HCT116 (cell line): ENCODE measurements around the gene RAB26. TPM values are rescaled to one million over a fixed set of nuclear protein-coding genes. Genes with fewer than 3 reads are reported as not detected.
A peak's percentile ranks its signal among the peaks of the same experiment; 100 is the strongest.

Source experiments
- ATAC-seq: fragments of 200-7000 bp; cut with Tn5 transposase; 2 replicates; pipeline ENCODE4 v1.9.1; 2020; ENCODE audit warnings: mild to moderate bottlenecking, moderate library complexity
- BruUV-seq: library from RNA; stranded (reverse); fragments of 400-500 nt; replicated peaks from 2 replicates; lab custom pipeline; 2021; lab: Mats Ljungman, UMichigan
- CTCF ChIA-PET: fragments of 300-600 bp; sonication (Branson Sonifier 250); formaldehyde crosslinking; loops from one replicate; lab custom pipeline; 2021; ENCODE audit warnings: antibody characterized with exemption; lab: Charles Lee
- POLR2A ChIA-PET: fragments of 300-600, 350-600 bp; sonication (Branson Sonifier 250); formaldehyde crosslinking; loops from one replicate; lab custom pipeline; 2021; ENCODE audit warnings: antibody characterized with exemption; lab: Charles Lee
- RAD21 ChIA-PET, 2 experiments: fragments of 300-600 bp; sonication (Branson Sonifier 250); formaldehyde crosslinking; loops; one replicate each; lab custom pipeline; 2023; ENCODE audit warnings: low total read pairs in 2 of 2; ENCODE audit not compliant: uncharacterized antibody in 2 of 2, unreplicated experiment in 2 of 2, low non-redundant PET in 1 of 2; lab: Charles Lee
- DNase-seq: peaks from one replicate; pipeline ENCODE4 v3.0.0-alpha.2; 2010; ENCODE audit warnings: low read depth, low spot score
- H2AFZ ChIP-seq: fragments of 200-600 bp; shearing (Covaris generic), sonication (generic); 2 replicates; pipeline ENCODE4 v1.6.1; 2017; ENCODE audit warnings: low read depth, mixed run types, mixed read lengths, antibody characterized with exemption, low read length; ENCODE audit not compliant: poor library complexity, severe bottlenecking
- H3K27ac ChIP-seq: 2 replicates; pipeline ENCODE4 v1.5.1; 2012; ENCODE audit warnings: low read depth, low read length
- H3K27me3 ChIP-seq: fragments of 200-600 bp; sonication (generic); 2 replicates; pipeline ENCODE4 v1.6.1; 2016; ENCODE audit warnings: mixed run types, low read length, mixed read lengths; ENCODE audit not compliant: insufficient read depth
- H3K36me3 ChIP-seq, 2 experiments: fragments of 200-500 bp in 1 of 2; fragments of 200-600 bp in 1 of 2; sonication (Bioruptor generic) in 1 of 2; sonication (generic) in 1 of 2; 2 replicates each; pipeline versions ENCODE4 v1.5.1 to v1.6.1; 2014 to 2016; ENCODE audit warnings: low read length in 2 of 2, inconsistent platforms in 1 of 2, mixed read lengths in 1 of 2, mixed run types in 1 of 2; ENCODE audit not compliant: insufficient read depth in 2 of 2, control insufficient read depth in 1 of 2
- H3K4me1 ChIP-seq, 2 experiments: fragments of 200-600 bp in 1 of 2; sonication (generic) in 1 of 2; 2 replicates each; pipeline versions ENCODE4 v1.5.1 to v1.6.1; 2012 to 2017; ENCODE audit warnings: low read length in 2 of 2, inconsistent platforms in 1 of 2, mild to moderate bottlenecking in 1 of 2, mixed read lengths in 1 of 2, mixed run types in 1 of 2, moderate library complexity in 1 of 2; ENCODE audit not compliant: insufficient read depth in 2 of 2, control insufficient read depth in 1 of 2
- H3K4me2 ChIP-seq: fragments of 200-600 bp; sonication (generic); 2 replicates; pipeline ENCODE4 v1.6.1; 2017; ENCODE audit warnings: mixed run types, low read length, mixed read lengths
- H3K4me3 ChIP-seq, 2 experiments: fragments of 200-600 bp in 1 of 2; sonication (generic) in 1 of 2; replicated peaks in 1 of 2; 2 replicates each; pipeline ENCODE4 v1.5.1; 2011 to 2016; ENCODE audit warnings: low read length in 2 of 2, control low read depth in 1 of 2, low read depth in 1 of 2, mild to moderate bottlenecking in 1 of 2, mixed read lengths in 1 of 2, mixed run types in 1 of 2
- H3K79me2 ChIP-seq: fragments of 200-600 bp; sonication (generic); 2 replicates; pipeline ENCODE4 v1.6.1; 2017; ENCODE audit warnings: mild to moderate bottlenecking, mixed run types, low read length, moderate library complexity, mixed read lengths; ENCODE audit not compliant: insufficient read depth
- H3K9ac ChIP-seq: fragments of 200-600 bp; sonication (generic); 2 replicates; pipeline ENCODE4 v1.6.1; 2016; ENCODE audit warnings: low read length, mixed read lengths
- H3K9me2 ChIP-seq: fragments of 200-600 bp; sonication (generic), shearing (Covaris generic); 2 replicates; pipeline ENCODE4 v1.6.1; 2017; ENCODE audit warnings: mixed run types, mild to moderate bottlenecking, moderate library complexity; ENCODE audit not compliant: insufficient read depth
- H3K9me3 ChIP-seq, 2 experiments: fragments of 200-500 bp in 1 of 2; fragments of 200-600 bp in 1 of 2; sonication (Bioruptor generic) in 1 of 2; sonication (generic) in 1 of 2; 2 replicates each; pipeline ENCODE4 v1.6.1; 2014 to 2017; ENCODE audit warnings: low read length in 2 of 2, mixed read lengths in 2 of 2, inconsistent platforms in 1 of 2, low read depth in 1 of 2, mild to moderate bottlenecking in 1 of 2, mixed run types in 1 of 2, moderate library complexity in 1 of 2; ENCODE audit not compliant: control insufficient read depth in 1 of 2, insufficient read depth in 1 of 2
- H4K20me1 ChIP-seq: fragments of 200-600 bp; sonication (generic), shearing (Covaris generic); 2 replicates; pipeline ENCODE4 v1.6.1; 2017; ENCODE audit warnings: mixed run types, mild to moderate bottlenecking, moderate library complexity; ENCODE audit not compliant: insufficient read depth
- ATF3 ChIP-seq: IDR thresholded peaks from 2 replicates; pipeline ENCODE4 v1.6.1; 2012
- EZH2phosphoT487 ChIP-seq: fragments of 200-600 bp; IDR thresholded peaks from 2 replicates; pipeline ENCODE4 v1.6.1; 2018; ENCODE audit warnings: antibody characterized with exemption, borderline replicate concordance
- POLR2A ChIP-seq: IDR thresholded peaks from 2 replicates; pipeline ENCODE4 v1.7.0; 2011; ENCODE audit warnings: borderline replicate concordance; ENCODE audit not compliant: insufficient read depth, insufficient read length; ENCODE audit errors: extremely low read depth
- REST ChIP-seq: IDR thresholded peaks from 2 replicates; pipeline ENCODE4 v1.6.1; 2012; ENCODE audit warnings: low read depth
- SP1 ChIP-seq: IDR thresholded peaks from 2 replicates; pipeline ENCODE4 v1.6.1; 2012; ENCODE audit warnings: low read depth
- SRF ChIP-seq: IDR thresholded peaks from 2 replicates; pipeline ENCODE4 v1.6.1; 2012; ENCODE audit warnings: low read depth
- YY1 ChIP-seq: IDR thresholded peaks from 2 replicates; pipeline ENCODE4 v1.6.1; 2011; ENCODE audit warnings: low read length, low read depth, moderate library complexity, mild to moderate bottlenecking; ENCODE audit not compliant: insufficient replicate concordance; ENCODE audit errors: extremely low read depth
- intact Hi-C: fragments of 100-400 bp; cut with micrococcal nuclease; formaldehyde crosslinking; loops from 2 replicates; pipeline ENCODE4 v1.10.0; 2022
- total RNA-seq: library from RNA; stranded (reverse); gene quantifications from one replicate; pipeline ENCODE4 v1.2.1, GENCODE V29; 2021; ENCODE audit not compliant: unreplicated experiment

The RAB26 gene
- total RNA-seq, 1 experiment from 2014 or later, result 44.9 TPM

GRCh38 chr16:2195322-2196161 is 47.1 kb downstream of the RAB26 start (continued):
- TF ChIP-seq ATF3 (no peak), EZH2phosphoT487 (no peak)
- TF ChIP-seq, all 23 proteins: peak for 0

GRCh38 chr16:2196162-2196980 is 47.9 kb downstream of the RAB26 start, which contains the start of gene CASKIN1:
CASKIN1 (minus strand) TSS chr16:2196605; CDS start chr16:2196432, 173 bp downstream.
- BruUV-seq, result no TSS peak
- no peaks in the 10 kb centered on the region for H3K79me2 ChIP-seq
- H3K36me3 ChIP-seq, result no peaks in the 10 kb centered on the region
- intact Hi-C loops, result loop anchor here (10.0 kb wide), 1 partner anchor 308 kb away; no protein-coding TSS in a partner anchor
- H2AFZ ChIP-seq, result no peak within 1 kb of the TSS
- RAD21 ChIA-PET, result interaction anchor here in 1 of 2 experiments (0.6 kb wide), 1 partner anchor 30 kb away, joined by 3 read pairs; no protein-coding TSS in a partner anchor
- H3K27me3 ChIP-seq, result no peaks in the 10 kb centered on the region
- POLR2A ChIA-PET, result no interaction called here
- peak within 1 kb of the TSS; percentile 41 to 58 for H3K4me3 ChIP-seq
- no peak within 1 kb of the TSS; the same call in 1 of the 2 replicates for H3K27ac ChIP-seq
- no peaks in the 10 kb centered on the region for H4K20me1 ChIP-seq
- H3K9ac ChIP-seq, result peak within 1 kb of the TSS; percentile 41
- peaks cover 5 to 19% of the 10 kb centered on the region in 2 experiments for H3K4me1 ChIP-seq
- CTCF ChIA-PET, result interaction anchor here (0.5 to 3.5 kb wide), 2 partner anchors 55 to 460 kb away, joined by 3 to 24 read pairs; partner anchors contain the start of gene ECI1
- TF ChIP-seq POLR2A (no peak), SRF (no peak), REST (no peak), SP1 (no peak), YY1 (no peak)
- H3K9me2 ChIP-seq, result no peaks in the 10 kb centered on the region
- no peaks in the 10 kb centered on the region for H3K9me3 ChIP-seq
- peak within 1 kb of the TSS; percentile 88 for H3K4me2 ChIP-seq
- DNase-seq (no peak), ATAC-seq (peak; percentile 52)
